PFSK-1 (cell line): Measurements from ENCODE around the gene YDJC.

Experiments used
- FOXP2 ChIP-seq: optimal IDR thresholded peaks from 2 replicates; pipeline ENCODE3; 2011; ENCODE audit warnings: borderline replicate concordance, control low read depth, inconsistent platforms; ENCODE audit not compliant: insufficient read depth; ENCODE audit errors: extremely low read length, extremely low read depth
- POLR2AphosphoS5 ChIP-seq: IDR thresholded peaks from 2 replicates; pipeline ENCODE4 v1.6.1; 2012; ENCODE audit warnings: low read depth, mild to moderate bottlenecking, control low read depth, low read length, moderate library complexity
- REST ChIP-seq, 2 experiments: IDR thresholded peaks; 2 replicates each; pipeline versions ENCODE4 v1.6.1 to v1.8.0; 2011 to 2012; ENCODE audit warnings: low read depth in 2 of 2, low read length in 2 of 2, control low read depth in 1 of 2, inconsistent platforms in 1 of 2, mild to moderate bottlenecking in 1 of 2, moderate library complexity in 1 of 2; ENCODE audit not compliant: insufficient read depth in 1 of 2
- SIN3A ChIP-seq: IDR thresholded peaks from 2 replicates; pipeline ENCODE4 v1.6.1; 2012; ENCODE audit warnings: mild to moderate bottlenecking, low read length, moderate library complexity, borderline replicate concordance; ENCODE audit not compliant: insufficient read depth
- TAF1 ChIP-seq: IDR thresholded peaks from 2 replicates; pipeline ENCODE4 v1.6.1; 2012; ENCODE audit warnings: low read length, control low read depth, borderline replicate concordance; ENCODE audit not compliant: insufficient read depth

YDJC gene

GRCh38 chr22:21623648-21623970, 6.2 kb downstream of the YDJC start:
- TF ChIP-seq POLR2AphosphoS5: no peak
- TF ChIP-seq REST (IDR thresholded peaks at IDR 0.05; ENCODE audit: insufficient read depth in 1 of 2, low read depth in 2 of 2, low read length in 2 of 2): no peak
- TF ChIP-seq SIN3A: no peak
- TF ChIP-seq FOXP2: no peak

- TF ChIP-seq SIN3A (no peak), REST (IDR thresholded peaks at IDR 0.05; ENCODE audit: insufficient read depth in 1 of 2, low read depth in 2 of 2, low read length in 2 of 2) (no peak), TAF1 (no peak), FOXP2 (no peak), POLR2AphosphoS5 (no peak)
These were observed 6.7 kb downstream of the YDJC start for GRCh38 chr22:21622919-21623647.

GRCh38 chr22:21622011-21622918, 7.6 kb downstream of the YDJC start:
- TF ChIP-seq TAF1 (no peak), FOXP2 (no peak), POLR2AphosphoS5 (no peak), SIN3A (no peak), REST (IDR thresholded peaks at IDR 0.05; ENCODE audit: insufficient read depth in 1 of 2, low read depth in 2 of 2, low read length in 2 of 2) (no peak)

GRCh38 chr22:21621025-21621424, 8.8 kb downstream of the YDJC start:
- TF ChIP-seq FOXP2 (no peak), TAF1 (no peak), SIN3A (no peak), POLR2AphosphoS5 (no peak), REST (IDR thresholded peaks at IDR 0.05; ENCODE audit: insufficient read depth in 1 of 2, low read depth in 2 of 2, low read length in 2 of 2) (no peak)
